C1 segment of cervical spinal cord (tissue), 14 donors: ENCODE results near the gene KCNMA1.
A peak's percentile ranks its signal among the peaks of the same experiment; 100 is the strongest.
"Not testable (repeated sequence)": the region's sequence is repeated elsewhere in the genome, so short reads cannot be mapped to it uniquely, and the experiment has no call there.

Experiments used
- DNase-seq, 14 donors: peaks; one replicate each; lab custom pipeline; 2025; lab: John Stamatoyannopoulos, UW

The KCNMA1 gene

DNA sequence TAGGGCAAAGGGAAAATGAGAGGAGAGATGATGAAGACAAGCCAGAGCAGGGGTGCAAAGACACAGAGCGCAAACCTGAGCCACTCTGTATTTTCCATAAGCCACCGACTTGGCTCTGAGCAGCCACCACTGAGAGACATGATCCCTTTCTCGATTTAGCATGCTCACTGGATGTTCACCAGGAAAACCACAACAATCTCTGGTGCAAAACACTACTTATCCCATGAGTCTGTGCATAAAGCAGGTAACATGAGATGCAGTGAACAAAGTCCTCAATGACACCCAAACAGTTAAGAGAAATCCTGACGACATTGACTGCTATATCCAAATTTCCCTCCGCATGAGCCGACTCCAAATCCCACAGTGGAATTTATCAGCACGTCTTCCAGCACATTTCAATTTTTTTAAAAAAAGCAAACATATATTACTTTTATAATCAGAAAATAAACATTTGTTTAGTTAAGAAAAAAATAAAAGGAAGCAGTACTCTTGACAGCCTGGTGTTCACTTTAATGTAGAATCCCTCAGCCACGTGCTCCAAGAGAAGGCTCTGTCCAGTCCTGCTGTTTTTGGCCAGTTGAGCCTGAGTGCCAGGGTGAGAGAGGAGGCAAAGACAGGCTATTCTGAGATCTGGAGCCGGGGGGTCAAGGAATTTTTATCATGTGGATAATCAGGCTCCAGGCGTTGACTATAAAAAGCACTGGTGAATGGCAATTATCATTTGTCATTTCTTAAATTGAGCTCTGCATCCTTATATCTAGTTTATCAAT, 238.4 kb downstream of the KCNMA1 start:
- no peak for DNase-seq

GRCh38 chr10:77398558-77398957, 239.1 kb downstream of the KCNMA1 start:
- no peak for DNase-seq

DNA sequence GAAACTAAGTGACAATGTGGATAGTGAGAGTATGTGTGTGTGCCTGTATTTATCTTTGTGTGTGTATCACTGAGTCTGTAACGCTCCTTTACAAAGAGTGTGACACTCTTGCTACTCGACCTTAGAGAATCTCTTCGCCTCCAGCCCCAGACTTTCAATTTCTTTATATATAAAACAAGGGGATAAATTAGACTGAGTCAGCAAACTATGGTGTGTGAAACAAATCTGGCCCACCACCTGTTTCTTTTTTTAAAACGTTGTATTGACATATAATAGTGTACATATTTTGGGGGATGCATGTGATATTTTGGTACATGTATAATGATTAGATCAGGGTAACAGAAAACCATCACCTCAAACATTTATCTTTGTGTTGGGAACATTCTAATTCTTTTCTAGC, 240.5 kb downstream of the KCNMA1 start:
- no peak for DNase-seq

- no peak for DNase-seq
Observed at GRCh38 chr10:77396290-77396689, 241.3 kb downstream of the KCNMA1 start.

GRCh38 chr10:77393821-77394501, 243.6 kb downstream of the KCNMA1 start:
- no peak for DNase-seq

GRCh38 chr10:77393411-77393810, 244.2 kb downstream of the KCNMA1 start:
- DNase-seq = no peak

DNA sequence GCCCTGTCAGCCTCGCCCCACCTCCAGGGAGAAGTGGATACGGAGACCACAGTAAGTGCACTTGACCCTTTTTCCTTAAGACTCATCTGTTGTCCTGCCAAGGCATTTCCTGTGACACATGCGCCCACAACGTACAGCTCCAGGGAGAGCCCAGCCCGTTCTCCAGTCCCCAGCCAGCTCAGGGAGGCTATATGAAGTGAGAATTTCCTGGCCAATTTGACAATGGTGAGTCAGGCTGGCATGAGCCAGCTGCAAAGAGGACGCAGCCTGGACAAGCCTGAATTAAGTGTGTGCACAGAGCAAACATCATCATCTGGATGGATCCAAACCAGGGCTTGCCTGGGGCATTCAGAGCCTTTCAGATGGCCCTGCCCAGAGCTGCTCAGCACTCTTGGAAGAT, 244.8 kb downstream of the KCNMA1 start:
- no peak for DNase-seq

- no peak for DNase-seq
Observed at GRCh38 chr10:77392236-77392721, 245.3 kb downstream of the KCNMA1 start.

GRCh38 chr10:77391605-77392235, 245.9 kb downstream of the KCNMA1 start:
- DNase-seq = peak in 10 of 14 donors; percentile 25 to 67 (median 37)

DNA sequence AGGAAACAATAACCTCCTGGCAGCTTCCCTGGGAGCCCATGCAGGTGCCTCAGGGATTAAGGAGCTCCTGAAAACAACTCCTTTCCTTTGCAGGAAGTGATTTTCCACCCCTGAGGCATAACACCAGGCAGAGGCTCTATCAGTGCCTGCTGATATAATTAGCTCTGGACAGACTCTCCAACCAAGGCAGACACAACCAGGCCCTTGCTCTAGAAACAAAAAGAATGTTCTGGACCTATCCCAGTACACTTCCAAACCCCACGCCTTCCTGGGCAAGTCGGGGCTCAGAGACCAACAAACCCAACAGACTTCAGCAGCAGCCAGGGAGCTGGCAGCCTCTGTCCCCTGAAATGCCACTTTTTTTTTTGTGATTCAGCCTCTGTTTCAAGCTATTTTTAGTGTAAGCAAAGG, 247.1 kb downstream of the KCNMA1 start:
- no peak for DNase-seq

DNA sequence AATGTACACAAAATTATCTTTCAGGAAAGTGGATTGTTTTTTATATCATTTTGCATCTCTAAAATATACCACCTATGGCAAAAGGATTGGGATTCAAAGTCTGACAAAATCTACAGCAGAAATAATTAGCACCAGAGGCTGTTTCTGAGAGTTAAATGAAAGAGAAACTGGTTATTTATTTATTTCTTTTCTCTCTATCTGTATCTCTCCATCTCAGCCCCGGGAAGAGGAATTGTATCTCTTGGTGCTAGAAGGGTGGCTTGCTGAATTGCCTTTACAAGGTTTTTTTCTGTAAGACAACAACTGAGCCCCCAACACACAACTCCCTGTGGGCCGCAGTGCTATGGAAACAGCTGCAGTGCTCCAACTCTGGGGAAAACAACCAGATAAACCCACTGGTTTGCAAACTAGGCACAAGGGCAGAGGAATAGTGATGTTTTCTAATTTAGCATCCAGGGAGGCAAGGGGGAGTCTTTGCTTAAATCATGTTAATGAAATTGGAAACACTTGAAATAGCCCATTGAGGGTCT, 249.0 kb downstream of the KCNMA1 start:
- no peak for DNase-seq

DNA sequence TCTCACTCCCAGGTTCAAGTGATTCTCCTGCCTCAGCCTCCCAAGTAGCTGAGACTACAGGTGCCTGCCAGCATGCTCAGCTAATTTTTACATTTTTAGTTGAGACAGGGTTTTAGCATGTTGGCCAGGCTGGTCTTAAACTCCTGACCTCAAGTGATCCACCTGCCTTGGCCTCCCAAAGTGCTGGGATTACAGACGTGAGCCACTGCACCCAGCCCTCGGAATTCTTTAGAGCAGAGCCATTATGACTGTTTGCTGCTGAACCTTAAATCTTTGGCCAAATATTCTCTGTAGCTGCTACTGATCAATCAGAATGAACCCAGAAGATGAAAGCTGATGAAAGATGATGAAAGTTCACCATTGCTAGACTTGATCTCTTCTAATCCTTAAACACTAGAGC, 249.9 kb downstream of the KCNMA1 start:
- not testable (repeated sequence) for DNase-seq

- no peak for DNase-seq
Observed at GRCh38 chr10:77387247-77387646, 250.4 kb downstream of the KCNMA1 start.

GRCh38 chr10:77386838-77387237, 250.8 kb downstream of the KCNMA1 start:
- no peak for DNase-seq

DNA sequence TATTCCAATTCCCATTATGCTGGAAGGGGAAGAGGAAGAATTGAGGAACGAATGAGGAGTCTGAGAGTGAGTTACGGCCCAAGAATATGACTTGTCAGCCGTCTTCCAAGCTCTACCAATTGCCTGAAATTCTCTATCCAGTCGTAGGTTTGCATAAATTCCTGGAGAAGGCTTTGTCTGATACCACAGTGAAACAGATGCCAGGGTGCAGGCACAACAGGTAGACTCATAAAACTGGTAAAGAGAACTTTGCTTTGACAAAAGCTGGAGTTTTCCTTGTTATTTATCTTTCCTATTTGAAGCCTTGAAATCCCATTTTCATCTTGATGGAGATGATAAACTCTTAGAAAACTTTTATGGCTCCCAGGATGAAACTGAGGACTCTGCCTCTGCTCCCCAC, 251.2 kb downstream of the KCNMA1 start:
- DNase-seq = no peak

- DNase-seq = no peak
Observed at GRCh38 chr10:77385315-77385714, 252.3 kb downstream of the KCNMA1 start.

DNA sequence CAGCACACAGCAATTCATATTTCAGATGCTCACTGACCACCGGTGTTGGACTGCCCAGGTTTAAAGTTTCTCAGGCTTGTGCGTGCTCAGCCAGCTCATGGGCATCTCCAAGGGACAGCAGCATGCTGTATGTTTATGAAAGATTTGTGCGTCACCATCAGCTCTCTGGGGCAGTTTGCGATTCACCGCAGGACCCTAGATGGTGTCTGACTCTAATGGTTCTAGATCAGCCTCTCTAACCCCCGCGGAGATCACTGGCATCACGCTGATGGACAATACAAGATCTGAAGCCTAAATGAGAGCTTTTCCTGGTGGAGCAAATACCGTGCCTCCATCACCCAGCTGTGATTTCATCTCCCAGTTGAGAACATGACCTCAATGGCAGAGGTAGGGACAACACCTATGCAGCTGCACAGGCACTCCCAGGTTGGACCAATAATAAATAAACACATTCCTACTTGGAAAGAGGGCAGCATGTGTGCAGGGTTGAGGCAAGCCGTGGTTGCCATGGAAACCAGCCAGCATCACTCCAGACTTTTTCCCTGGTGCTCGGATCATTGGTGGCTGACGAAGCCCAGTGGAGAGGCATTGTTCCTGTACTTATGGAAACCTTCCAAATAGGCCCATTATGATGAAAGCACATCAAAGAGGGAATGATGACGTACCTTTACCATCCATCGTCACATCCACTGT, 253.6 kb downstream of the KCNMA1 start:
- no peak for DNase-seq

- DNase-seq = no peak
Observed at GRCh38 chr10:77381750-77382149, 255.9 kb downstream of the KCNMA1 start.

GRCh38 chr10:77380723-77381122, 256.9 kb downstream of the KCNMA1 start:
- no peak for DNase-seq

DNA sequence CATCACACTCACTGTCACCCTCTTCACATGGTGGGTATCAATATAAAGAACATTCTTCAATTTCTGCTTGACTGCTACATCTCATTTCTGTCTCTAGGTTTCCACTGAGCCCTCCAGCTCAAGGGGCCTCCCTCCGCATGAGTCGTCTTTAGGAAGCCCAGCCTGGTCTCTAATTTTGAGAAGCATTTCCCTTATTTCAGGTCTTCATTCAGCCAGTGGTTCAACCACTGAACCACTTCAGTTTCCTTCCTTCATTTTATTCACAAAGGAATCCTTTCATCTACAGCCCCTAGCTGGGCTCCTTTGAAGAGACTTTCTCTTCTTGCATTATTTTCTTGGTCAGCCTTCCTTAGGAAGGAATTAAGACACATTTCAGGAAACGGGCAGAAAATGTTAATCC, 257.4 kb downstream of the KCNMA1 start:
- DNase-seq = no peak
